Epidermal melanocyte (primary cell): ENCODE results near the gene CDC25B.
A peak's percentile ranks its signal among the peaks of the same experiment; 100 is the strongest.

Experiments used
- DNase-seq: peaks from one replicate; pipeline ENCODE4 v3.0.0; 2011; ENCODE audit warnings: low spot score; ENCODE audit not compliant: insufficient read length

CDC25B gene

GRCh38 chr20:3802524-3803239, 6.6 kb downstream of the CDC25B start:
- DNase-seq: no peak

- no peak for DNase-seq
Measured at GRCh38 chr20:3803289-3803688, 7.2 kb downstream of the CDC25B start.

- DNase-seq: no peak
Measured at GRCh38 chr20:3803854-3804253, 7.7 kb downstream of the CDC25B start.

- DNase-seq: no peak
Measured at GRCh38 chr20:3804254-3804751, 8.2 kb downstream of the CDC25B start.

GRCh38 chr20:3804781-3805180, 8.7 kb downstream of the CDC25B start:
- no peak for DNase-seq

GRCh38 chr20:3808544-3808943, 12.4 kb downstream of the CDC25B start:
- DNase-seq: no peak

GRCh38 chr20:3811467-3812258, 15.6 kb downstream of the CDC25B start:
- DNase-seq: peak; percentile 91

- no peak for DNase-seq
Measured at GRCh38 chr20:3812259-3812681, 16.2 kb downstream of the CDC25B start.

GRCh38 chr20:3812975-3813847, 17.1 kb downstream of the CDC25B start:
- no peak for DNase-seq

- no peak for DNase-seq
Measured at GRCh38 chr20:3813848-3814581, 17.9 kb downstream of the CDC25B start.

- no peak for DNase-seq
Measured at GRCh38 chr20:3814928-3815495, 18.9 kb downstream of the CDC25B start.

- no peak for DNase-seq
Measured at GRCh38 chr20:3815703-3816315, 19.7 kb downstream of the CDC25B start.

GRCh38 chr20:3818155-3819151, 22.3 kb downstream of the CDC25B start:
- no peak for DNase-seq

- DNase-seq: no peak
Measured at GRCh38 chr20:3819411-3820047, 23.4 kb downstream of the CDC25B start.

GRCh38 chr20:3820048-3820900, 24.2 kb downstream of the CDC25B start, which contains the start of gene AP5S1:
TSS of gene AP5S1 (plus strand) at chr20:3820547. CDS start at chr20:3822118, 1,571 bp downstream.
- DNase-seq: peak; percentile 91

- no peak for DNase-seq
Measured at GRCh38 chr20:3820901-3821727, 25.0 kb downstream of the CDC25B start.
